ENCODE measurements around the gene LRRC75A. TPM values are rescaled to one million over a fixed set of nuclear protein-coding genes. Genes with fewer than 3 reads are reported as not detected.
A peak's percentile ranks its signal among the peaks of the same experiment; 100 is the strongest.
"Not testable (repeated sequence)": the region's sequence is repeated elsewhere in the genome, so short reads cannot be mapped to it uniquely, and the experiment has no call there.

LRRC75A gene
- total RNA-seq, 3 donors from 2014 or later (not counting 1 experiment from before 2014, with no cell fraction given): 2.6 to 3.0 (median 3.0) TPM

GRCh38 chr17:16442141-16442540 is 49.9 kb downstream of the LRRC75A start:
- 77% methylated on average over 1 of the region's 1 CpG for WGBS (ENCODE audit: insufficient coverage)
- TF ChIP-seq CTCF (IDR thresholded peaks at IDR 0.05): no peak
- Mint-ChIP-seq H3K36me3 (no peaks in the 10 kb centered on the region), H3K4me3 (peak overlapping the region; percentile 25), H3K4me1 (peaks cover 35 to 49% of the 10 kb centered on the region in 2 donors), H3K27me3 (ENCODE audit: low read depth in 2 of 2) (no peaks in the 10 kb centered on the region), H3K27ac (peak overlapping the region; percentile 75 to 98), H3K9me3 (no peaks in the 10 kb centered on the region)
- no peak overlapping the region for H3K4me3 ChIP-seq (ENCODE audit: low read length)
- H3K27me3 ChIP-seq (ENCODE audit: control insufficient read depth, insufficient read depth, low read length): no peaks in the 10 kb centered on the region
- intact Hi-C loops (cut with micrococcal nuclease): no loop called here
- H3K27ac ChIP-seq (ENCODE audit: low read length): no peak overlapping the region
- H3K36me3 ChIP-seq (ENCODE audit: control insufficient read depth, insufficient read depth, low read length): peaks cover 46% of the 10 kb centered on the region
- peaks cover 27% of the 10 kb centered on the region for H3K4me1 ChIP-seq (ENCODE audit: control insufficient read depth, insufficient read depth, low read length)
- no peaks in the 10 kb centered on the region for H3K9me3 ChIP-seq (ENCODE audit: control insufficient read depth, insufficient read depth, low read length)
- ATAC-seq (no peak), DNase-seq (no peak)

GRCh38 chr17:16440901-16441629 is 50.9 kb downstream of the LRRC75A start:
- DNase-seq: no peak
- TF ChIP-seq CTCF (IDR thresholded peaks at IDR 0.05): no peak
- intact Hi-C loops (cut with micrococcal nuclease): no loop called here
- H3K27me3 ChIP-seq (ENCODE audit: control insufficient read depth, insufficient read depth, low read length): no peaks in the 10 kb centered on the region
- Mint-ChIP-seq H3K9me3 (no peaks in the 10 kb centered on the region), H3K27me3 (ENCODE audit: low read depth in 2 of 2) (no peaks in the 10 kb centered on the region), H3K4me3 (peak overlapping the region; percentile 4), H3K27ac (peak overlapping the region; percentile 96 to 98), H3K4me1 (peaks cover 40 to 56% of the 10 kb centered on the region in 2 donors), H3K36me3 (no peaks in the 10 kb centered on the region)
- H3K4me1 ChIP-seq (ENCODE audit: control insufficient read depth, insufficient read depth, low read length): peaks cover 27% of the 10 kb centered on the region
- H3K4me3 ChIP-seq (ENCODE audit: low read length): no peak overlapping the region
- H3K36me3 ChIP-seq (ENCODE audit: control insufficient read depth, insufficient read depth, low read length): peaks cover 41% of the 10 kb centered on the region
- WGBS (ENCODE audit: insufficient coverage): 85% methylated on average over 2 of the region's 3 CpGs
- H3K27ac ChIP-seq (ENCODE audit: low read length): no peak overlapping the region
- no peak for ATAC-seq
- H3K9me3 ChIP-seq (ENCODE audit: control insufficient read depth, insufficient read depth, low read length): no peaks in the 10 kb centered on the region

GRCh38 chr17:16440354-16440753 is 51.6 kb downstream of the LRRC75A start:
- not testable (repeated sequence) for H3K27me3 ChIP-seq (ENCODE audit: control insufficient read depth, insufficient read depth, low read length); H3K9me3 Mint-ChIP-seq; H3K36me3 Mint-ChIP-seq

GRCh38 chr17:16439811-16440351 is 52.1 kb downstream of the LRRC75A start:
- DNase-seq (peak; percentile 21 to 75), ATAC-seq (peak; percentile 25 to 45 (median 32))
- intact Hi-C loops (cut with micrococcal nuclease): loop anchor here (5.0 kb wide), 1 partner anchor 147 kb away; no protein-coding TSS in a partner anchor
- peaks cover 27% of the 10 kb centered on the region for H3K4me1 ChIP-seq (ENCODE audit: control insufficient read depth, insufficient read depth, low read length)
- peak overlapping the region; percentile 94 for H3K27ac ChIP-seq (ENCODE audit: low read length)
- Mint-ChIP-seq H3K4me1 (peaks cover 48 to 64% of the 10 kb centered on the region in 2 donors), H3K27ac (peak overlapping the region; percentile 96 to 98), H3K36me3 (no peaks in the 10 kb centered on the region), H3K9me3 (no peaks in the 10 kb centered on the region), H3K4me3 (peak overlapping the region; percentile 100), H3K27me3 (ENCODE audit: low read depth in 2 of 2) (no peaks in the 10 kb centered on the region)
- 9% methylated on average over 10 of the region's 10 CpGs for WGBS (ENCODE audit: insufficient coverage)
- peak overlapping the region; percentile 90 for H3K4me3 ChIP-seq (ENCODE audit: low read length)
- H3K36me3 ChIP-seq (ENCODE audit: control insufficient read depth, insufficient read depth, low read length): peaks cover 39% of the 10 kb centered on the region
- no peak for TF ChIP-seq CTCF (IDR thresholded peaks at IDR 0.05)
- no peaks in the 10 kb centered on the region for H3K9me3 ChIP-seq (ENCODE audit: control insufficient read depth, insufficient read depth, low read length)
- no peaks in the 10 kb centered on the region for H3K27me3 ChIP-seq (ENCODE audit: control insufficient read depth, insufficient read depth, low read length)

More at GRCh38 chr17:16440354-16440753, 51.6 kb downstream of the LRRC75A start:
- ATAC-seq; H3K9me3 ChIP-seq (ENCODE audit: control insufficient read depth, insufficient read depth, low read length); DNase-seq; intact Hi-C loops (cut with micrococcal nuclease); H3K4me3 ChIP-seq (ENCODE audit: low read length); H3K27me3 Mint-ChIP-seq (ENCODE audit: low read depth in 2 of 2): not testable (repeated sequence)
- H3K4me3 Mint-ChIP-seq: peak overlapping the region; percentile 100
- Histone ChIP-seq H3K27ac (ENCODE audit: low read length) (peak overlapping the region; percentile 94), H3K36me3 (ENCODE audit: control insufficient read depth, insufficient read depth, low read length) (peaks cover 39% of the 10 kb centered on the region), H3K4me1 (ENCODE audit: control insufficient read depth, insufficient read depth, low read length) (peaks cover 27% of the 10 kb centered on the region)
- peak overlapping the region; percentile 96 to 98 for H3K27ac Mint-ChIP-seq
- 74% methylated on average over 5 of the region's 5 CpGs for WGBS (ENCODE audit: insufficient coverage)
- H3K4me1 Mint-ChIP-seq: peaks cover 47 to 61% of the 10 kb centered on the region in 2 donors
